ENCODE data around the gene ZNF362. TPM values are rescaled to one million over a fixed set of nuclear protein-coding genes. Genes with fewer than 3 reads are reported as not detected.

The ZNF362 gene
- total and polyA plus RNA-seq, 4 donors, result 2.3 to 6.3 (median 5.4) TPM

- no peak for TF ChIP-seq REST (IDR thresholded peaks at IDR 0.05)
- TF ChIP-seq JUND (IDR thresholded peaks at IDR 0.05), result no peak
- TF ChIP-seq EGR1 (IDR thresholded peaks at IDR 0.05; ENCODE audit: low read depth in 2 of 2), result no peak
- no peak for TF ChIP-seq ZBTB33 (IDR thresholded peaks at IDR 0.05)
- TF ChIP-seq CTCF (IDR thresholded peaks at IDR 0.05; ENCODE audit: low read depth, low read length, missing input control), result no peak
- no peak for TF ChIP-seq GABPA (IDR thresholded peaks at IDR 0.05 in 1 of 2, conservative IDR thresholded peaks at IDR 0.05 in 1 of 2)
- TF ChIP-seq RXRA (IDR thresholded peaks at IDR 0.05), result no peak
- TF ChIP-seq HNF4G (IDR thresholded peaks at IDR 0.05), result no peak
- no peak for TF ChIP-seq NR2F2 (IDR thresholded peaks at IDR 0.05)
- no peak for TF ChIP-seq TAF1 (conservative IDR thresholded peaks at IDR 0.05)
- no peak for TF ChIP-seq MAX (IDR thresholded peaks at IDR 0.05)
- no peak for TF ChIP-seq SP1 (IDR thresholded peaks at IDR 0.05)
- no peak for TF ChIP-seq FOXA1 (IDR thresholded peaks at IDR 0.05)
- no peak for TF ChIP-seq HNF4A (conservative IDR thresholded peaks at IDR 0.05)
- TF ChIP-seq ATF3 (IDR thresholded peaks at IDR 0.05), result no peak
- TF ChIP-seq RAD21 (IDR thresholded peaks at IDR 0.05), result no peak
- no peak for TF ChIP-seq YY1 (IDR thresholded peaks at IDR 0.05)
- TF ChIP-seq FOXA2 (IDR thresholded peaks at IDR 0.05), result no peak
- WGBS, result 87% methylated on average over 5 of the region's 5 CpGs
- Histone ChIP-seq H3K4me1 (ENCODE audit: control insufficient read depth in 4 of 4, insufficient read depth in 4 of 4, low read length in 3 of 4) (peaks cover 11 to 27% (median 21%) of the 10 kb centered on the region in 4 donors), H3K4me3 (ENCODE audit: low read depth in 1 of 3, low read length in 3 of 3) (no peak overlapping the region), H3K36me3 (ENCODE audit: control insufficient read depth in 4 of 4, insufficient read depth in 3 of 4, low read depth in 1 of 4, low read length in 3 of 4) (no peaks in the 10 kb centered on the region), H3K9me3 (ENCODE audit: control insufficient read depth in 4 of 4, low read length in 3 of 4) (no peaks in the 10 kb centered on the region), H3K27me3 (ENCODE audit: control insufficient read depth in 4 of 4, insufficient read depth in 4 of 4, low read length in 3 of 4) (no peaks in the 10 kb centered on the region), H3K9ac (ENCODE audit: low read depth in 1 of 2, low read length in 2 of 2) (no peak overlapping the region), H3K27ac (ENCODE audit: low read depth in 1 of 2, low read length in 2 of 2) (no peak overlapping the region)
- no peak for DNase-seq (ENCODE audit: low spot score)
Measured at GRCh38 chr1:33260439-33260838, 4.1 kb downstream of the ZNF362 start.

Measured in liver (tissue), 9 donors.